AG04449 (cell line): ENCODE measurements around the gene SUMO3.

Experiments used
- CTCF ChIA-PET: fragments of 350-600 bp; formaldehyde crosslinking; extraction: SDS; loops from one replicate; lab custom pipeline; 2021; ENCODE audit warnings: antibody characterized with exemption; lab: Yijun Ruan, JAX
- POLR2A ChIA-PET: fragments of 400-600, 350-600 bp; formaldehyde crosslinking; extraction: SDS; loops from one replicate; lab custom pipeline; 2020; ENCODE audit warnings: antibody characterized with exemption, inconsistent platforms; lab: Yijun Ruan, JAX
- DNase-seq: peaks from one replicate; pipeline ENCODE4 v3.0.0-alpha.2; 2010; ENCODE audit warnings: low read depth, low spot score
- H3K4me3 ChIP-seq: 2 replicates; pipeline ENCODE4 v1.5.1; 2011; ENCODE audit warnings: low read depth, mild to moderate bottlenecking, control low read depth, low read length
- CTCF ChIP-seq: IDR thresholded peaks from one replicate; pipeline ENCODE4 v1.5.1; 2011; ENCODE audit warnings: mild to moderate bottlenecking, moderate library complexity, low read length, control low read depth, inconsistent platforms; ENCODE audit not compliant: insufficient read depth; ENCODE audit errors: missing control alignments

SUMO3 gene

GRCh38 chr21:44817914-44818639 lies at the start of gene SUMO3:
SUMO3 (minus strand) TSS chr21:44818062; CDS start chr21:44817968, 94 bp downstream.
- POLR2A ChIA-PET, result interaction anchor here (0.9 to 1.0 kb wide), 3 partner anchors 12 to 122 kb away, joined by 3 to 4 read pairs (median 3); partner anchors contain the start of gene PTTG1IP
- H3K4me3 ChIP-seq, result peak within 1 kb of the TSS; percentile 71
- no peak for TF ChIP-seq CTCF
- CTCF ChIA-PET, result interaction anchor here (0.6 to 0.9 kb wide), 2 partner anchors 10 to 25 kb away, joined by 3 to 4 read pairs; no protein-coding TSS in a partner anchor
- DNase-seq, result no peak

- POLR2A ChIA-PET, result no interaction called here
- TF ChIP-seq CTCF, result no peak
- no peak overlapping the region for H3K4me3 ChIP-seq
- no peak for DNase-seq
- CTCF ChIA-PET, result no interaction called here
These were observed 49.6 kb upstream of the SUMO3 start for GRCh38 chr21:44867464-44867863.

- ChIA-PET CTCF (interaction anchor here (0.6 to 1.2 kb wide), 2 partner anchors 21 to 74 kb away, joined by 3 to 4 read pairs; no protein-coding TSS in a partner anchor), POLR2A (no interaction called here)
- no peak for TF ChIP-seq CTCF
- no peak overlapping the region for H3K4me3 ChIP-seq
- DNase-seq, result no peak
These were observed 48.9 kb upstream of the SUMO3 start for GRCh38 chr21:44866780-44867179.

GRCh38 chr21:44865561-44866280 lies 47.9 kb upstream of the SUMO3 start:
- CTCF ChIA-PET, result interaction anchor here (1.2 kb wide), 1 partner anchor 20 kb away, joined by 4 read pairs; no protein-coding TSS in a partner anchor
- POLR2A ChIA-PET, result no interaction called here
- no peak overlapping the region for H3K4me3 ChIP-seq
- no peak for TF ChIP-seq CTCF
- DNase-seq, result no peak

GRCh38 chr21:44862869-44863685 lies 45.2 kb upstream of the SUMO3 start:
- no peak for TF ChIP-seq CTCF
- ChIA-PET CTCF (no interaction called here), POLR2A (no interaction called here)
- no peak for DNase-seq
- no peak overlapping the region for H3K4me3 ChIP-seq
